Measurements from ENCODE around the gene TNFRSF13B.
"Not testable (repeated sequence)": the region's sequence is repeated elsewhere in the genome, so short reads cannot be mapped to it uniquely, and the experiment has no call there.

Gene TNFRSF13B

GRCh38 chr17:16975744-16976625, 4.1 kb upstream of the TNFRSF13B start:
- Histone ChIP-seq H3K36me3 (ENCODE audit: control insufficient read depth, insufficient read depth, low read length) (no peaks in the 10 kb centered on the region), H3K9ac (ENCODE audit: low read depth, low read length) (no peak overlapping the region), H3K4me1 (ENCODE audit: control insufficient read depth, insufficient read depth, low read length) (no peaks in the 10 kb centered on the region), H3K4me3 (ENCODE audit: low read depth, low read length) (no peak overlapping the region), H3K27me3 (ENCODE audit: control insufficient read depth, insufficient read depth, low read length) (no peaks in the 10 kb centered on the region), H3K9me3 (ENCODE audit: control insufficient read depth, insufficient read depth, low read length) (no peaks in the 10 kb centered on the region)

GRCh38 chr17:16975277-16975651, 3.3 kb upstream of the TNFRSF13B start:
- no peaks in the 10 kb centered on the region for H3K9me3 ChIP-seq (ENCODE audit: control insufficient read depth, insufficient read depth, low read length)
- no peaks in the 10 kb centered on the region for H3K27me3 ChIP-seq (ENCODE audit: control insufficient read depth, insufficient read depth, low read length)
- no peak overlapping the region for H3K4me3 ChIP-seq (ENCODE audit: low read depth, low read length)
- H3K36me3 ChIP-seq (ENCODE audit: control insufficient read depth, insufficient read depth, low read length): no peaks in the 10 kb centered on the region
- H3K9ac ChIP-seq (ENCODE audit: low read depth, low read length): no peak overlapping the region
- no peaks in the 10 kb centered on the region for H3K4me1 ChIP-seq (ENCODE audit: control insufficient read depth, insufficient read depth, low read length)

- no peak overlapping the region for H3K9ac ChIP-seq (ENCODE audit: low read depth, low read length)
- H3K9me3 ChIP-seq (ENCODE audit: control insufficient read depth, insufficient read depth, low read length): no peaks in the 10 kb centered on the region
- H3K4me3 ChIP-seq (ENCODE audit: low read depth, low read length): no peak overlapping the region
- no peaks in the 10 kb centered on the region for H3K27me3 ChIP-seq (ENCODE audit: control insufficient read depth, insufficient read depth, low read length)
- no peaks in the 10 kb centered on the region for H3K4me1 ChIP-seq (ENCODE audit: control insufficient read depth, insufficient read depth, low read length)
- no peaks in the 10 kb centered on the region for H3K36me3 ChIP-seq (ENCODE audit: control insufficient read depth, insufficient read depth, low read length)
These were observed 2.8 kb upstream of the TNFRSF13B start for GRCh38 chr17:16974569-16975276.

- Histone ChIP-seq H3K27me3 (ENCODE audit: control insufficient read depth, insufficient read depth, low read length) (no peaks in the 10 kb centered on the region), H3K9me3 (ENCODE audit: control insufficient read depth, insufficient read depth, low read length) (no peaks in the 10 kb centered on the region), H3K4me3 (ENCODE audit: low read depth, low read length) (no peak overlapping the region), H3K36me3 (ENCODE audit: control insufficient read depth, insufficient read depth, low read length) (no peaks in the 10 kb centered on the region), H3K9ac (ENCODE audit: low read depth, low read length) (no peak overlapping the region), H3K4me1 (ENCODE audit: control insufficient read depth, insufficient read depth, low read length) (no peaks in the 10 kb centered on the region)
These were observed 2.0 kb upstream of the TNFRSF13B start for GRCh38 chr17:16973760-16974540.

- not testable (repeated sequence) for H3K4me3 ChIP-seq (ENCODE audit: low read depth, low read length); H3K4me1 ChIP-seq (ENCODE audit: control insufficient read depth, insufficient read depth, low read length); H3K9ac ChIP-seq (ENCODE audit: low read depth, low read length); H3K27me3 ChIP-seq (ENCODE audit: control insufficient read depth, insufficient read depth, low read length); H3K36me3 ChIP-seq (ENCODE audit: control insufficient read depth, insufficient read depth, low read length); H3K9me3 ChIP-seq (ENCODE audit: control insufficient read depth, insufficient read depth, low read length)
These were observed 1.1 kb upstream of the TNFRSF13B start for GRCh38 chr17:16973043-16973442.

- Histone ChIP-seq H3K9me3 (ENCODE audit: control insufficient read depth, insufficient read depth, low read length) (no peaks in the 10 kb centered on the region), H3K4me1 (ENCODE audit: control insufficient read depth, insufficient read depth, low read length) (no peaks in the 10 kb centered on the region), H3K27me3 (ENCODE audit: control insufficient read depth, insufficient read depth, low read length) (no peaks in the 10 kb centered on the region), H3K36me3 (ENCODE audit: control insufficient read depth, insufficient read depth, low read length) (no peaks in the 10 kb centered on the region), H3K4me3 (ENCODE audit: low read depth, low read length) (no peak overlapping the region), H3K9ac (ENCODE audit: low read depth, low read length) (no peak overlapping the region)
These were observed 428 bp upstream of the TNFRSF13B start for GRCh38 chr17:16972346-16972745.

- Histone ChIP-seq H3K4me3 (ENCODE audit: low read depth, low read length) (no peak overlapping the region), H3K27me3 (ENCODE audit: control insufficient read depth, insufficient read depth, low read length) (no peaks in the 10 kb centered on the region), H3K9me3 (ENCODE audit: control insufficient read depth, insufficient read depth, low read length) (no peaks in the 10 kb centered on the region), H3K4me1 (ENCODE audit: control insufficient read depth, insufficient read depth, low read length) (no peaks in the 10 kb centered on the region), H3K36me3 (ENCODE audit: control insufficient read depth, insufficient read depth, low read length) (no peaks in the 10 kb centered on the region), H3K9ac (ENCODE audit: low read depth, low read length) (no peak overlapping the region)
These were observed 1.7 kb downstream of the TNFRSF13B start for GRCh38 chr17:16969931-16970906.

- Histone ChIP-seq H3K9ac (ENCODE audit: low read depth, low read length) (no peak overlapping the region), H3K36me3 (ENCODE audit: control insufficient read depth, insufficient read depth, low read length) (no peaks in the 10 kb centered on the region), H3K27me3 (ENCODE audit: control insufficient read depth, insufficient read depth, low read length) (no peaks in the 10 kb centered on the region), H3K4me1 (ENCODE audit: control insufficient read depth, insufficient read depth, low read length) (no peaks in the 10 kb centered on the region), H3K9me3 (ENCODE audit: control insufficient read depth, insufficient read depth, low read length) (no peaks in the 10 kb centered on the region), H3K4me3 (ENCODE audit: low read depth, low read length) (no peak overlapping the region)
These were observed 3.1 kb downstream of the TNFRSF13B start for GRCh38 chr17:16968786-16969185.

GRCh38 chr17:16962804-16963203, 9.1 kb downstream of the TNFRSF13B start:
- H3K9ac ChIP-seq (ENCODE audit: low read depth, low read length): no peak overlapping the region
- H3K4me3 ChIP-seq (ENCODE audit: low read depth, low read length): no peak overlapping the region
- H3K27me3 ChIP-seq (ENCODE audit: control insufficient read depth, insufficient read depth, low read length): no peaks in the 10 kb centered on the region
- no peaks in the 10 kb centered on the region for H3K9me3 ChIP-seq (ENCODE audit: control insufficient read depth, insufficient read depth, low read length)
- no peaks in the 10 kb centered on the region for H3K36me3 ChIP-seq (ENCODE audit: control insufficient read depth, insufficient read depth, low read length)
- no peaks in the 10 kb centered on the region for H3K4me1 ChIP-seq (ENCODE audit: control insufficient read depth, insufficient read depth, low read length)

GRCh38 chr17:16961792-16962191, 10.1 kb downstream of the TNFRSF13B start:
- Histone ChIP-seq H3K36me3 (ENCODE audit: control insufficient read depth, insufficient read depth, low read length) (no peaks in the 10 kb centered on the region), H3K27me3 (ENCODE audit: control insufficient read depth, insufficient read depth, low read length) (no peaks in the 10 kb centered on the region)

GRCh38 chr17:16961022-16961421, 10.9 kb downstream of the TNFRSF13B start:
- not testable (repeated sequence) for H3K36me3 ChIP-seq (ENCODE audit: control insufficient read depth, insufficient read depth, low read length); H3K9ac ChIP-seq (ENCODE audit: low read depth, low read length); H3K4me1 ChIP-seq (ENCODE audit: control insufficient read depth, insufficient read depth, low read length); H3K9me3 ChIP-seq (ENCODE audit: control insufficient read depth, insufficient read depth, low read length); H3K4me3 ChIP-seq (ENCODE audit: low read depth, low read length); H3K27me3 ChIP-seq (ENCODE audit: control insufficient read depth, insufficient read depth, low read length)

More at GRCh38 chr17:16961792-16962191, 10.1 kb downstream of the TNFRSF13B start:
- Histone ChIP-seq H3K4me3 (ENCODE audit: low read depth, low read length) (no peak overlapping the region), H3K9me3 (ENCODE audit: control insufficient read depth, insufficient read depth, low read length) (no peaks in the 10 kb centered on the region), H3K9ac (ENCODE audit: low read depth, low read length) (no peak overlapping the region), H3K4me1 (ENCODE audit: control insufficient read depth, insufficient read depth, low read length) (no peaks in the 10 kb centered on the region)

All from iPS-15b (cell line).